Astrocyte (in vitro differentiated cells and primary cell): ENCODE measurements around the gene FBXO10.

Experiments
- CTCF ChIP-seq: IDR thresholded peaks from 2 replicates; pipeline ENCODE4 v1.5.1; 2011; ENCODE audit warnings: low read depth, mild to moderate bottlenecking, inconsistent platforms, low read length, moderate library complexity; ENCODE audit not compliant: insufficient read depth
- EZH2 ChIP-seq: IDR thresholded peaks from 2 replicates; pipeline ENCODE4 v1.6.1; 2012; ENCODE audit warnings: mild to moderate bottlenecking, low read length, inconsistent platforms; ENCODE audit not compliant: insufficient read depth

- TF ChIP-seq EZH2 (no peak), CTCF (no peak)
Observed at GRCh38 chr9:37521111-37521510, 55.1 kb downstream of the FBXO10 start.
